ENCODE data around the gene CALHM2. TPM values are rescaled to one million over a fixed set of nuclear protein-coding genes. Genes with fewer than 3 reads are reported as not detected.

The CALHM2 gene
- total and polyA plus RNA-seq, 2 donors (not counting 1 experiment from before 2014, with no cell fraction given), result 16.3 to 42.8 TPM

GRCh38 chr10:103481974-103482531 lies 29.9 kb upstream of the CALHM2 start:
- POLR2A ChIA-PET, result no interaction called here

More at GRCh38 chr10:103481974-103482531, 29.9 kb upstream of the CALHM2 start:
- no peaks in the 10 kb centered on the region for H3K27me3 Mint-ChIP-seq
- H3K4me1 Mint-ChIP-seq, result peaks cover 12% of the 10 kb centered on the region
- H2AFZ ChIP-seq (ENCODE audit: insufficient read depth, low read depth, low read length, poor library complexity, severe bottlenecking), result no peak overlapping the region
- H3K36me3 ChIP-seq (replicated peaks in 1 of 2; ENCODE audit: control extremely low read depth in 1 of 2, control insufficient read depth in 1 of 2, extremely low read depth in 1 of 2, insufficient read depth in 2 of 2, low read length in 1 of 2), result no peaks in the 10 kb centered on the region
- peak; percentile 81 for ATAC-seq (ENCODE audit: low read depth)
- no peak overlapping the region for H3K4me2 ChIP-seq (replicated peaks; ENCODE audit: low read depth, low read length, poor library complexity, severe bottlenecking)
- intact Hi-C loops (cut with micrococcal nuclease), result loop anchor here (1.0 to 10.0 kb wide), 4 partner anchors 10 to 647 kb away; partner anchors contain the start of genes CALHM2 and CYP17A1
- CTCF ChIA-PET, result interaction anchor here (1.1 to 12.2 kb wide), 8 partner anchors 10 to 111 kb away, joined by 3 to 345 read pairs (median 13); partner anchors contain the start of gene CALHM2
- H3K27ac Mint-ChIP-seq, result peak overlapping the region; percentile 7
- no peak overlapping the region for H3K27ac ChIP-seq (ENCODE audit: low read length in 2 of 2)
- H3K9me3 ChIP-seq (ENCODE audit: control extremely low read depth in 1 of 3, control insufficient read depth in 2 of 3, insufficient read depth in 1 of 3, low read length in 2 of 3), result no peaks in the 10 kb centered on the region
- H3K27me3 ChIP-seq (replicated peaks in 1 of 4; ENCODE audit: control extremely low read depth in 1 of 4, control insufficient read depth in 3 of 4, insufficient read depth in 4 of 4, low read length in 3 of 4), result no peaks in the 10 kb centered on the region
- no peaks in the 10 kb centered on the region for H4K20me1 ChIP-seq (ENCODE audit: control insufficient read depth, insufficient read depth, low read length, poor library complexity, severe bottlenecking)
- no peak overlapping the region for H3K9ac ChIP-seq (ENCODE audit: low read length)
- peak; percentile 82 for DNase-seq
- H3K4me1 ChIP-seq (ENCODE audit: control insufficient read depth in 2 of 2, insufficient read depth in 2 of 2, low read length in 2 of 2), result peaks cover 0 to 13% of the 10 kb centered on the region in 2 donors
- H3K4me3 Mint-ChIP-seq, result no peak overlapping the region
- H3K9me3 Mint-ChIP-seq (ENCODE audit: insufficient read depth), result no peaks in the 10 kb centered on the region
- 56% methylated on average over 10 of the region's 12 CpGs for WGBS (ENCODE audit: insufficient coverage)
- no peak overlapping the region for H3K4me3 ChIP-seq (ENCODE audit: control extremely low read depth in 1 of 5, extremely low read depth in 1 of 5, insufficient read depth in 1 of 5, low read depth in 2 of 5, low read length in 4 of 5)
- TF ChIP-seq EZH2 (IDR thresholded peaks at IDR 0.05; ENCODE audit: borderline replicate concordance, insufficient read depth, low read depth, low read length, poor library complexity, severe bottlenecking) (no peak), CTCF (IDR thresholded peaks at IDR 0.05) (peak; percentile 81)
- H3K79me2 ChIP-seq (ENCODE audit: control insufficient read depth, insufficient read depth, low read length), result no peaks in the 10 kb centered on the region

All from B cell (primary cell).